ENCODE data around the gene KLHL41. TPM values are rescaled to one million over a fixed set of nuclear protein-coding genes. Genes with fewer than 3 reads are reported as not detected.
A peak's percentile ranks its signal among the peaks of the same experiment; 100 is the strongest.

Gene KLHL41
- under 1 TPM in 1 of 2 experiments, not detected in 1; 0.55 TPM for total RNA-seq

GRCh38 chr2:169509298-169509885, at the start of gene KLHL41:
Gene KLHL41 (plus strand): TSS chr2:169509702. CDS start chr2:169509779, 77 bp downstream.
- no peaks in the 10 kb centered on the region for H3K4me1 Mint-ChIP-seq (ENCODE audit: low read depth)
- no peak within 1 kb of the TSS for H3K27ac Mint-ChIP-seq
- peaks cover 4% of the 10 kb centered on the region for H3K36me3 Mint-ChIP-seq
- POLR2A ChIA-PET = no interaction called here
- no peaks in the 10 kb centered on the region for H3K27me3 Mint-ChIP-seq
- no peak within 1 kb of the TSS for H3K4me3 Mint-ChIP-seq
- CTCF ChIA-PET = interaction anchor here (1.1 kb wide), 1 partner anchor 19 kb away, joined by 5 read pairs; no protein-coding TSS in a partner anchor
- no peaks in the 10 kb centered on the region for H3K9me3 Mint-ChIP-seq
- intact Hi-C loops (cut with micrococcal nuclease) = no loop called here
- DNase-seq = no peak

GRCh38 chr2:169461143-169461542, 48.4 kb upstream of the KLHL41 start:
- Mint-ChIP-seq H3K4me3 (no peak overlapping the region), H3K36me3 (no peaks in the 10 kb centered on the region), H3K27me3 (no peaks in the 10 kb centered on the region), H3K4me1 (ENCODE audit: low read depth) (peaks cover 2% of the 10 kb centered on the region), H3K27ac (no peak overlapping the region), H3K9me3 (no peaks in the 10 kb centered on the region)
- DNase-seq = no peak
- ChIA-PET CTCF (no interaction called here), POLR2A (no interaction called here)
- intact Hi-C loops (cut with micrococcal nuclease) = loop anchor here (5.0 kb wide), 1 partner anchor 489 kb away; no protein-coding TSS in a partner anchor

- POLR2A ChIA-PET = interaction anchor here (0.6 kb wide), 1 partner anchor 621 kb away, joined by 3 read pairs; no protein-coding TSS in a partner anchor
- Mint-ChIP-seq H3K36me3 (no peaks in the 10 kb centered on the region), H3K4me3 (no peak overlapping the region), H3K9me3 (no peaks in the 10 kb centered on the region), H3K4me1 (ENCODE audit: low read depth) (peaks cover 2% of the 10 kb centered on the region), H3K27me3 (no peaks in the 10 kb centered on the region), H3K27ac (no peak overlapping the region)
- no peak for DNase-seq
- CTCF ChIA-PET = interaction anchor here (0.7 to 2.6 kb wide), 3 partner anchors 10 to 98 kb away, joined by 3 to 10 read pairs (median 7); partner anchors contain the start of gene BBS5
- intact Hi-C loops (cut with micrococcal nuclease) = loop anchor here (5.0 kb wide), 1 partner anchor 491 kb away; no protein-coding TSS in a partner anchor
Measured at GRCh38 chr2:169462896-169463695, 46.4 kb upstream of the KLHL41 start.

DNA sequence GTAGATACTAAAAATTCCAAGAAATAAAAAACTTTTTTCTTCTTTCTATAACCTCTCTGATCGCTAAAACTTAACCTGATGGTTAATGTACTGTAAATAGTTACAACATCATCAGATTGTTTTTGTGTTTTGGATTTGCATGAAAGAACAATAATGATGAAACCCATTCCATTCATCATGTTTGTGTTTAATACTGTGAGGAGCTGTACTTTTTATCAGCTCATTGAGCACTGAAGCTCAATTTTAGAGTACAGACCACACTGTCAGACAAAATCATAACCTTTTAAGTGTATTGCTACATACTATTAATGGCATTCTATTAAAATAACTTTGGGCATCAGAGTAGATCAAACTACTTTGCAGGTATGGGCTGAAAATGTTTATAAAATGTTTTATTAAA, 45.0 kb upstream of the KLHL41 start:
- CTCF ChIA-PET = interaction anchor here (2.6 kb wide), 1 partner anchor 15 kb away, joined by 7 read pairs; the partner anchor contains the start of gene BBS5
- Mint-ChIP-seq H3K4me1 (ENCODE audit: low read depth) (peaks cover 2% of the 10 kb centered on the region), H3K4me3 (no peak overlapping the region), H3K27me3 (no peaks in the 10 kb centered on the region), H3K36me3 (no peaks in the 10 kb centered on the region), H3K9me3 (no peaks in the 10 kb centered on the region), H3K27ac (no peak overlapping the region)
- DNase-seq = no peak
- POLR2A ChIA-PET = interaction anchor here (1.0 to 1.5 kb wide), 2 partner anchors 15 to 164 kb away, joined by 4 to 6 read pairs; partner anchors contain the start of gene BBS5
- intact Hi-C loops (cut with micrococcal nuclease) = loop anchor here (5.0 kb wide), 1 partner anchor 492 kb away; no protein-coding TSS in a partner anchor

- POLR2A ChIA-PET = interaction anchor here (1.0 to 1.5 kb wide), 2 partner anchors 15 to 164 kb away, joined by 4 to 6 read pairs; partner anchors contain the start of gene BBS5
- Mint-ChIP-seq H3K4me1 (ENCODE audit: low read depth) (peaks cover 2% of the 10 kb centered on the region), H3K27me3 (no peaks in the 10 kb centered on the region), H3K9me3 (no peaks in the 10 kb centered on the region), H3K27ac (peak overlapping the region; percentile 19), H3K36me3 (no peaks in the 10 kb centered on the region), H3K4me3 (peak overlapping the region; percentile 4)
- no peak for DNase-seq
- CTCF ChIA-PET = no interaction called here
- intact Hi-C loops (cut with micrococcal nuclease) = loop anchor here (5.0 kb wide), 1 partner anchor 493 kb away; no protein-coding TSS in a partner anchor
Measured at GRCh38 chr2:169464882-169465281, 44.6 kb upstream of the KLHL41 start.

DNA sequence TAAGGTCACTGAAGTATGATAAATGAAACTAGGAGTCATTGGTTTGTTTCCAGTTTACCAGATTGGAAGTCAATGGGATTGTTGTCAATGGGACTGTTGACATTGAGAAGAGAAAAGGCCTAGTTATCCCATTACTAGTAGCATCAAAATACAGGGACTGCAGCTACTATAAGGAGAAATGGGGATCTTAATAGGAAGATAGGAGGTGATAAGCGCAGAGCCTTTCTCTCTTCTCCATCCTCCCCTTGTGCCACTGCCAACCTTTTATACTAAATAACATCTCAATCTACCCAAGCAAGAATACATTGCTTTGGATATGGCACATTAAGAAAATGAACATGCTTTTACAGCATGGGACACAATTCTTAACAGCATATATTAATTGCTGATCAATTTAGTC, 40.7 kb upstream of the KLHL41 start:
- H3K27ac Mint-ChIP-seq = no peak overlapping the region
- POLR2A ChIA-PET = no interaction called here

GRCh38 chr2:169469952-169470572, 39.4 kb upstream of the KLHL41 start:
- intact Hi-C loops (cut with micrococcal nuclease) = loop anchor here (10.0 kb wide), 1 partner anchor 365 kb away; no protein-coding TSS in a partner anchor
- CTCF ChIA-PET = no interaction called here
- Mint-ChIP-seq H3K4me3 (no peak overlapping the region), H3K27me3 (no peaks in the 10 kb centered on the region), H3K27ac (no peak overlapping the region), H3K4me1 (ENCODE audit: low read depth) (no peaks in the 10 kb centered on the region), H3K36me3 (no peaks in the 10 kb centered on the region), H3K9me3 (no peaks in the 10 kb centered on the region)
- no peak for DNase-seq
- POLR2A ChIA-PET = no interaction called here

More for the DNA sequence above, 40.7 kb upstream of the KLHL41 start:
- DNase-seq = no peak
- no peaks in the 10 kb centered on the region for H3K4me1 Mint-ChIP-seq (ENCODE audit: low read depth)
- no peaks in the 10 kb centered on the region for H3K27me3 Mint-ChIP-seq
- H3K36me3 Mint-ChIP-seq = no peaks in the 10 kb centered on the region
- H3K4me3 Mint-ChIP-seq = no peak overlapping the region
- CTCF ChIA-PET = interaction anchor here (0.9 kb wide), 1 partner anchor 10 kb away, joined by 3 read pairs; the partner anchor contains the start of gene BBS5
- no peaks in the 10 kb centered on the region for H3K9me3 Mint-ChIP-seq
- intact Hi-C loops (cut with micrococcal nuclease) = no loop called here

- Mint-ChIP-seq H3K4me3 (no peak overlapping the region), H3K4me1 (ENCODE audit: low read depth) (no peaks in the 10 kb centered on the region), H3K36me3 (no peaks in the 10 kb centered on the region), H3K27me3 (no peaks in the 10 kb centered on the region), H3K27ac (no peak overlapping the region), H3K9me3 (no peaks in the 10 kb centered on the region)
- ChIA-PET CTCF (no interaction called here), POLR2A (no interaction called here)
- intact Hi-C loops (cut with micrococcal nuclease) = loop anchor here (2.0 to 10.0 kb wide), 2 partner anchors 89 to 367 kb away; no protein-coding TSS in a partner anchor
- no peak for DNase-seq
Measured at GRCh38 chr2:169472249-169472648, 37.3 kb upstream of the KLHL41 start.

DNA sequence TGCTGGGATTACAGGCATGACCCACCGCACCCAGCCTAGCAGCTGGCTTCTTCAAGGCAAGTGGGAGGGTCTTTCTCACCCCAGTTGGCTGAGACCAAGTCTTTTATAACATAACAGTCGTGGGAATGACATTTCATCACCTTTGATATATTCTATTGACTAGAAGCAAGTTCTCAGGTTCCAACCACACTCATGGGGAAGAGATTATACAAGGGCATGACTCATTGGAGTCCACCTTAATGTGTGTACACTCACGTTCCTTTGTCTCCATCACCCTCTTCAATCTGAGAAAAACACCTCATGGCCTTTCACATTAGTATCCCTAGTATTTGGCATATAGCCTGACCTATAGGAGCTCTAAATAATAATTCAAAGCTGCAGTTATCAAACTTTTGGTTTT, 33.0 kb upstream of the KLHL41 start:
- intact Hi-C loops (cut with micrococcal nuclease) = loop anchor here (5.0 to 10.0 kb wide), 3 partner anchors 96 to 372 kb away; partner anchors contain the start of genes FASTKD1 and LRP2
- H3K27me3 Mint-ChIP-seq = no peaks in the 10 kb centered on the region
- CTCF ChIA-PET = interaction anchor here (1.0 kb wide), 1 partner anchor 52 kb away, joined by 3 read pairs; no protein-coding TSS in a partner anchor
- POLR2A ChIA-PET = no interaction called here
- H3K9me3 Mint-ChIP-seq = no peaks in the 10 kb centered on the region
- no peak for DNase-seq
- H3K4me3 Mint-ChIP-seq = no peak overlapping the region
- H3K4me1 Mint-ChIP-seq (ENCODE audit: low read depth) = peaks cover 13% of the 10 kb centered on the region
- no peak overlapping the region for H3K27ac Mint-ChIP-seq
- H3K36me3 Mint-ChIP-seq = no peaks in the 10 kb centered on the region

GRCh38 chr2:169478339-169478738, 31.2 kb upstream of the KLHL41 start:
- intact Hi-C loops (cut with micrococcal nuclease) = loop anchor here (5.0 to 10.0 kb wide), 3 partner anchors 94 to 374 kb away; partner anchors contain the start of genes FASTKD1 and LRP2
- no peaks in the 10 kb centered on the region for H3K9me3 Mint-ChIP-seq
- DNase-seq = no peak
- no peak overlapping the region for H3K27ac Mint-ChIP-seq
- no peaks in the 10 kb centered on the region for H3K27me3 Mint-ChIP-seq
- CTCF ChIA-PET = interaction anchor here (0.6 to 1.7 kb wide), 2 partner anchors 7 to 1338 kb away, joined by 3 to 6 read pairs; partner anchors contain the start of gene GAD1
- H3K4me3 Mint-ChIP-seq = peak overlapping the region; percentile 18
- H3K4me1 Mint-ChIP-seq (ENCODE audit: low read depth) = peaks cover 13% of the 10 kb centered on the region
- POLR2A ChIA-PET = no interaction called here
- no peaks in the 10 kb centered on the region for H3K36me3 Mint-ChIP-seq

DNA sequence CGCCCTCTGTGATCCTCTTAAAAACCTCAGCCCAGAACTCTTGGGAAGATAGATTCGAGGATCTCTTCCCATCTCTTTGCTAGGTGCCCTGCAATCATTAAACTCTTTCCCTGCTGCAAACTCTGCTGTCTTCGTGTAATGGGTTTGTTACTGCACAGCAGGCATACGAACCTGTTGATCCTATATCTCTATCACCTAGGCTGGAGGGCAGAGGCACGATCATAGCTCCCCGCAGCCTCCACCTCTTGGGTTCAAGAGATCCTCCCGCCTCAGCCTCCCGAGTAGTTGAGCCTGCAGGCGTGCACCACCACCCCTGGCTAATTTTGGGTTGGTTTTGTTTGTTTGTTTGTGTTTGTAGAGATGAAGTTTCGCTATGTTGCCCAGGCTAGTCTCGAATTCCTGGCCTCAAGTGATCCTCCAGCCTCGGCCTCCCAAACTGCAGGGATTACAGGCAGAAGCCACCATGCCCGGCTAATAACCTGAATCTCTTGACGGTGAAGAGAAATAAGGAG, 30.7 kb upstream of the KLHL41 start:
- peak overlapping the region; percentile 87 for H3K4me3 Mint-ChIP-seq
- DNase-seq = no peak
- no peak overlapping the region for H3K27ac Mint-ChIP-seq
- H3K27me3 Mint-ChIP-seq = no peaks in the 10 kb centered on the region
- H3K9me3 Mint-ChIP-seq = no peaks in the 10 kb centered on the region
- H3K36me3 Mint-ChIP-seq = no peaks in the 10 kb centered on the region
- intact Hi-C loops (cut with micrococcal nuclease) = loop anchor here (1.0 to 10.0 kb wide), 4 partner anchors 94 to 374 kb away; partner anchors contain the start of genes FASTKD1, LRP2 and SSB
- POLR2A ChIA-PET = interaction anchor here (1.2 to 1.4 kb wide), 3 partner anchors 14 to 355 kb away, joined by 3 to 5 read pairs (median 4); partner anchors contain the start of gene FASTKD1
- H3K4me1 Mint-ChIP-seq (ENCODE audit: low read depth) = peaks cover 13% of the 10 kb centered on the region
- CTCF ChIA-PET = interaction anchor here (0.6 to 1.7 kb wide), 9 partner anchors 8 to 1338 kb away, joined by 3 to 9 read pairs (median 5); partner anchors contain the start of gene GAD1

All from activated CD4-positive, alpha-beta memory T cell treated with anti-CD3 and anti-CD28 coated beads for 36 hours (primary cell).